Measurements from ENCODE around the gene ETV6. TPM values are rescaled to one million over a fixed set of nuclear protein-coding genes. Genes with fewer than 3 reads are reported as not detected.

Gene ETV6
- total RNA-seq, 2 experiments from 2014 or later: 28.5 to 30.2 TPM

DNA sequence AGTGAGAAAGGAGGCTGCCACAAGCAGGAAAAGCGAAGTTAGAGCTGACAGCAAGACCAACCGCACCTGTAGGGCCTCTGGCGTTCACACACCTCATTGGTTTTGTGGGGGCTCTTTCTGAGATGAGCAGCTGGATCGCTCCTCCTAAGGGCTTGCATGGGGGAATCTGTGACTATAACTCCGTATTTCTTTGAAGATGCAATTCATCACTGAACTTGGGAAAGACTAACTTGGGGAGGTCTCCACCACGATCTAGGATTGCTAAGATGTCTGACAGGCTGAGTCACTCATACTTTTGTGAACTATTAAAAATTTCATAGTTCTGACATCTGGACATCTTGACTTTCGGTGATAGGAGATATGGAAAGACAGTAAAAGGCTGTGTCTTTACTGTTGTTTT, 173.6 kb downstream of the ETV6 start:
- intact Hi-C loops (cut with DNase I, micrococcal nuclease): loop anchor here in 1 of 2 experiments (5.0 kb wide), 1 partner anchor 209 kb away; no protein-coding TSS in a partner anchor
- H3K27me3 ChIP-seq (ENCODE audit: control insufficient read depth in 1 of 2, insufficient read depth in 2 of 2, low read length in 2 of 2): no peaks in the 10 kb centered on the region
- no peak overlapping the region for H3K27ac ChIP-seq (ENCODE audit: low read depth in 1 of 2, low read length in 2 of 2)
- ATAC-seq (ENCODE audit: poor library complexity) (no peak), DNase-seq (no peak)
- Mint-ChIP-seq H3K27me3 (no peaks in the 10 kb centered on the region), H3K4me1 (ENCODE audit: low read depth) (peaks cover 37% of the 10 kb centered on the region), H3K9me3 (no peaks in the 10 kb centered on the region), H3K36me3 (ENCODE audit: low read depth) (peaks cover 21% of the 10 kb centered on the region), H3K4me3 (no peak overlapping the region), H3K27ac (peak overlapping the region; percentile 63)
- peaks cover 39% of the 10 kb centered on the region for H3K4me1 ChIP-seq (ENCODE audit: insufficient read depth, low read length)
- no peak for TF ChIP-seq CTCF (IDR thresholded peaks at IDR 0.05)
- ChIA-PET POLR2A (no interaction called here), CTCF (interaction anchor here (1.1 kb wide), 1 partner anchor 210 kb away, joined by 3 read pairs; no protein-coding TSS in a partner anchor)
- H3K4me3 ChIP-seq (ENCODE audit: low read length): no peak overlapping the region
- H3K9me3 ChIP-seq (ENCODE audit: control insufficient read depth in 1 of 2, insufficient read depth in 1 of 2, low read length in 2 of 2): no peaks in the 10 kb centered on the region
- peaks cover 11% of the 10 kb centered on the region for H3K36me3 ChIP-seq (ENCODE audit: insufficient read depth, low read length)

GRCh38 chr12:11823593-11823992, 174.1 kb downstream of the ETV6 start:
- no peak for ATAC-seq (ENCODE audit: poor library complexity)

GRCh38 chr12:11824069-11824468, 174.6 kb downstream of the ETV6 start:
- CTCF ChIA-PET: interaction anchor here (1.8 kb wide), 1 partner anchor 12 kb away, joined by 5 read pairs; no protein-coding TSS in a partner anchor
- Mint-ChIP-seq H3K27me3 (no peaks in the 10 kb centered on the region), H3K36me3 (ENCODE audit: low read depth) (peaks cover 21% of the 10 kb centered on the region), H3K4me1 (ENCODE audit: low read depth) (peaks cover 37% of the 10 kb centered on the region), H3K9me3 (no peaks in the 10 kb centered on the region), H3K27ac (no peak overlapping the region), H3K4me3 (no peak overlapping the region)
- no peak for ATAC-seq (ENCODE audit: poor library complexity)
- no peak for DNase-seq
- no peaks in the 10 kb centered on the region for H3K9me3 ChIP-seq (ENCODE audit: control insufficient read depth in 1 of 2, insufficient read depth in 1 of 2, low read length in 2 of 2)
- H3K27ac ChIP-seq (ENCODE audit: low read depth in 1 of 2, low read length in 2 of 2): no peak overlapping the region
- H3K4me3 ChIP-seq (ENCODE audit: low read length): no peak overlapping the region
- peaks cover 15% of the 10 kb centered on the region for H3K36me3 ChIP-seq (ENCODE audit: insufficient read depth, low read length)
- peaks cover 39% of the 10 kb centered on the region for H3K4me1 ChIP-seq (ENCODE audit: insufficient read depth, low read length)
- H3K27me3 ChIP-seq (ENCODE audit: control insufficient read depth in 1 of 2, insufficient read depth in 2 of 2, low read length in 2 of 2): no peaks in the 10 kb centered on the region
- intact Hi-C loops (cut with DNase I, micrococcal nuclease): loop anchor here in 1 of 2 experiments (5.0 kb wide), 1 partner anchor 208 kb away; no protein-coding TSS in a partner anchor
- TF ChIP-seq CTCF (IDR thresholded peaks at IDR 0.05): no peak
- POLR2A ChIA-PET: no interaction called here

More at GRCh38 chr12:11823593-11823992, 174.1 kb downstream of the ETV6 start:
- Mint-ChIP-seq H3K27ac (no peak overlapping the region), H3K4me1 (ENCODE audit: low read depth) (peaks cover 37% of the 10 kb centered on the region), H3K9me3 (no peaks in the 10 kb centered on the region), H3K4me3 (no peak overlapping the region), H3K27me3 (no peaks in the 10 kb centered on the region), H3K36me3 (ENCODE audit: low read depth) (peaks cover 21% of the 10 kb centered on the region)
- no peak for DNase-seq
- Histone ChIP-seq H3K27ac (ENCODE audit: low read depth in 1 of 2, low read length in 2 of 2) (no peak overlapping the region), H3K4me1 (ENCODE audit: insufficient read depth, low read length) (peaks cover 39% of the 10 kb centered on the region), H3K36me3 (ENCODE audit: insufficient read depth, low read length) (peaks cover 11% of the 10 kb centered on the region), H3K4me3 (ENCODE audit: low read length) (no peak overlapping the region), H3K9me3 (ENCODE audit: control insufficient read depth in 1 of 2, insufficient read depth in 1 of 2, low read length in 2 of 2) (no peaks in the 10 kb centered on the region), H3K27me3 (ENCODE audit: control insufficient read depth in 1 of 2, insufficient read depth in 2 of 2, low read length in 2 of 2) (no peaks in the 10 kb centered on the region)
- ChIA-PET POLR2A (no interaction called here), CTCF (no interaction called here)
- no peak for TF ChIP-seq CTCF (IDR thresholded peaks at IDR 0.05)
- intact Hi-C loops (cut with DNase I, micrococcal nuclease): loop anchor here in 1 of 2 experiments (5.0 kb wide), 1 partner anchor 209 kb away; no protein-coding TSS in a partner anchor
